Stimulated activated CD4-positive, alpha-beta T cell treated with anti-CD3 and anti-CD28 coated beads, TNF-alpha, amount 100 ng/mL, for 48 hours (primary cell): ENCODE data around the gene CTTN.

Experiments
- DNase-seq, 3 donors: peaks; one replicate each; pipeline ENCODE4 v3.0.0-alpha.2; 2020; ENCODE audit warnings: low read depth in 3 of 3

CTTN gene

GRCh38 chr11:70397983-70398833 is at the start of gene CTTN:
Gene CTTN, plus strand, starts transcription at chr11:70398529. Its CDS starts 8,769 bp downstream, at chr11:70407298.
- peak; percentile 34 to 77 (median 44) for DNase-seq

- no peak for DNase-seq
Observed at GRCh38 chr11:70348608-70349007, 49.7 kb upstream of the CTTN start.

- no peak for DNase-seq
Observed at GRCh38 chr11:70351646-70352045, 46.7 kb upstream of the CTTN start.

- DNase-seq = no peak
Observed at GRCh38 chr11:70352100-70352499, 46.2 kb upstream of the CTTN start.

GRCh38 chr11:70352601-70353000 is 45.7 kb upstream of the CTTN start:
- no peak for DNase-seq

- no peak for DNase-seq
Observed at GRCh38 chr11:70353329-70353728, 45.0 kb upstream of the CTTN start.

- DNase-seq = no peak
Observed at GRCh38 chr11:70353900-70354568, 44.3 kb upstream of the CTTN start.

- DNase-seq = no peak
Observed at GRCh38 chr11:70354629-70355028, 43.7 kb upstream of the CTTN start.

- DNase-seq = no peak
Observed at GRCh38 chr11:70358753-70359152, 39.6 kb upstream of the CTTN start.

- DNase-seq = no peak
Observed at GRCh38 chr11:70359451-70360205, 38.7 kb upstream of the CTTN start.

- no peak for DNase-seq
Observed at GRCh38 chr11:70360211-70360610, 38.1 kb upstream of the CTTN start.

GRCh38 chr11:70364178-70364577 is 34.2 kb upstream of the CTTN start:
- DNase-seq = no peak

GRCh38 chr11:70364745-70365543 is 33.4 kb upstream of the CTTN start:
- DNase-seq = peak; percentile 63 to 72 (median 67)

- DNase-seq = no peak
Observed at GRCh38 chr11:70365544-70365927, 32.8 kb upstream of the CTTN start.

- no peak for DNase-seq
Observed at GRCh38 chr11:70367071-70367470, 31.3 kb upstream of the CTTN start.

- no peak for DNase-seq
Observed at GRCh38 chr11:70368961-70369360, 29.4 kb upstream of the CTTN start.

GRCh38 chr11:70371241-70371640 is 27.1 kb upstream of the CTTN start:
- no peak for DNase-seq

- DNase-seq = no peak
Observed at GRCh38 chr11:70372076-70372475, 26.3 kb upstream of the CTTN start.

GRCh38 chr11:70376621-70377020 is 21.7 kb upstream of the CTTN start:
- no peak for DNase-seq

- DNase-seq = no peak
Observed at GRCh38 chr11:70377645-70378044, 20.7 kb upstream of the CTTN start.

- no peak for DNase-seq
Observed at GRCh38 chr11:70378506-70379134, 19.7 kb upstream of the CTTN start.
